ENCODE data around the gene GRHL1.

The GRHL1 gene

DNA sequence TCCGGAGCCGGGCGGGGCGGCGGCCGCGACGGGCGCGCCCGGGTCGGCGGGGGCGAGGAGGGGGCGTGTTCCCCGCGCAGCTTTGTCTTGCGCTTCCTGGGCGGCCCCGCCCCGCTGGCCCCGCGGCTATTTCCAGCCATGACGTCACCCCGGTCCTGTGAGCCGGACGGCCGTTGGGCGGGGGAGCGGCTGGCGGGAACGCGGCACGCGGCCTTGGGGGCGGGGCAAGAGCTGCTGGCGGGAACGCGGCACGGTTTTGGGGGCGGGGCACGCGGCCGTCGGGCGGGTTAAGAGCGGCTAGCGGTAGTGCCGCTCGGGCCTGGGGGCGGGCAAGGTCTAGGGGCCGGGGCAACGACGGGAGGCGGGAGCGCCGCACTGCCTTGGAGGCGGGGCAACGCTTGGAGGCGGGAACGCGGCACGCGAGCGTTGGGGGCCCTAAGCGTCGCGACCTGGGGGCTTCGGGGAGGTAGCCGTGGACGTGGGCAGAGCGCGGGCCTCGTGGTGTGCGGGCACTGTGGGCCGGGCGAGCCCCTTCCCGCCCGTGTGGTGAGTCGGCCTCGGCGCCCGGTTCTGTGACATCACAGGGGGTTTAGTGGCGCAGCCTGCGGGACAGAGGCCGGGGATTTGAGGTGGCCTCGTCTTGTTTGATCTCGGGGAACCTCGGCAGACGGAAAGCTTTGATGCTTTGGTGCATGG, 92.6 kb downstream of the GRHL1 start:
- peak; percentile 43 for DNase-seq

DNA sequence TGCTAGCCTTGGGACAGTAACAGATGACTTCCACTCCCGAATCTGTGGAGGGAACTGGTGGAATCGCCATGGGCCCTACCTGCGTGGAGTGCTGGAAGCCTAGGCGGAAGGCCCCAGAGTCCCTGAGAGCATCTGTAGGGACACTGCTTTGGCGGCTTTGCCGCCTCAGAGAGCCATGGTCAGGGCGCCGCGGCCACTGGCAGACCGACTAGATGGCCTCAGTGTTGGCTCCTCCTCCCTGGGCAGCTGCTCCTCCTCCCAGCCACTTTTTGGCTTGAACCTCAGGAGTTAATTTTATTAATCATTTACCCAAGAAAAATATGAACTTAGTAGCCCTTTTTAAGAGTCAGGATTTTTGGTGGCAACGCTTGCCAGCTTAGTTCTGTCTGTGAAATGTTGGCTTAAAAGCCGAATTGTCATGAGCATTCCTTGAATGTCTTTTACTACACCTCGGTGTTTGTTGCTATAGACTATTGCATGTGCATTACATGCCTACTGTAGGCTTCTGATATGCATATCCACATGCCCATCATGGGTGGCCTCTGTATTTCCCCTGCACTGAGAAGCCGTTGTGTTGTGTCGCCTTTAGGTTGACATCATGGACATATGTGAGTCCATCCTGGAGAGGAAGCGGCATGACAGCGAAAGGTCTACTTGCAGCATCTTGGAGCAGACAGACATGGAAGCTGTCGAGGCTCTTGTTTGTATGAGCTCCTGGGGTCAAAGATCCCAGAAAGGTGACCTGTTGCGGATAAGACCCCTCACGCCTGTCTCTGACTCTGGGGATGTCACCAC, 94.3 kb downstream of the GRHL1 start:
- no peak for DNase-seq

DNA sequence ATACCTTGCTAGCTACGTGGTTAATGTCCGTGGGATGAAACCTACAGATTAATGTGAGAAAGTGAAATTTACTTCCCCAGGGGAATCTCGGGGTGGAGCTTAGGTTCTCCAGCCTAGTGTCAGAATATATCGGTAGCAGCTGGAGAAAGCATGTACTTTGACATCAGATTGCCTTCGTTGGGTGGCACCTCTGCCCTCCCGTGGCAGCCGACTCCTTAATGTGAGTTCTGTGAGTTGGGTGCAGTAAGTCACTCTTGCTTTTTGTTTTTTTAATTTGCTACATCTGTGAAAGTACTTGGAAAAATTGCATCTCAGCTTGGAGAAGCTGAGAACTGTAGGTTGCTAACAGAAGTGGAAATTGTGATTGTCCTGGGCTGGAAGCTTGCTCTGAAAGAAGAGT, 95.4 kb downstream of the GRHL1 start:
- DNase-seq: no peak

GRCh38 chr2:10047616-10048500, 96.4 kb downstream of the GRHL1 start:
- no peak for DNase-seq

DNA sequence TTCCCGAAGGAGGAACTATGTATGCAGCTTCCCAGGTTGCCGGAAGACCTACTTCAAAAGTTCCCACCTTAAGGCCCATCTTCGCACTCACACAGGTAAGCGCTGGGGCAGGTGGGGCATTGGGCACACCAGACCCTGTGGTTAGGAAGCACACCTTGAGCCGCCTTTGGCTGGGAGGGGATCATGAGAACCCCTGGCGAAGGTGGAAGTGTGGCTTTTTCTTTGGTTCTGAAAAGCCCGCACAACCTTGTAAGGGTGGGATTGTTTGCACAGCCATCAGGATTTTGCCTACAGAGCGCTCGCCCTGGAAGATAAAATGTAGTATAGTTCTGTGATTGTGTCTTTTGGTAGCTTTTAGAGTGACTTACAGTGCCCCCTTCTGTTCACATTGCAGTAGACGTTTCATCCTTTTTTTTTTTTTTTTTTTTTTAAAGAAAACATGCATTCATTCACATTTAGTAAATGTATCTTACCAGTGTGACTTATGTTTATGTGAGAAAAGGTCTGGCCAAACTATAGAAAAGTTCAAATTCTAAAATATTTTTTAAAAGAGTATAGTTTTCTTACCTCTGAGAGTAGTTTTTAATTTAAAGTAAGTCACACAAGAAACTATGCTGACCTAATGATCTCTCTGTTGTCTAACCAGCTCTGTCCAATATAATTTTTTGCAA, 97.1 kb downstream of the GRHL1 start:
- DNase-seq: peak; percentile 29

All from NCI-H1092 treated with DMSO at 0.1 percent for 48 hours (cell line).